Hematopoietic multipotent progenitor cell treated with erythropoietin and hydrocortisone succinate and interleukin-3 and kit ligand, for 17 days (in vitro differentiated cells): ENCODE measurements around the gene BHLHE40.
"Not testable (repeated sequence)": the region's sequence is repeated elsewhere in the genome, so short reads cannot be mapped to it uniquely, and the experiment has no call there.

Experiments
- DNase-seq: peaks from one replicate; pipeline ENCODE4 v3.0.0-alpha.2; 2015; ENCODE audit warnings: low spot score

The BHLHE40 gene

GRCh38 chr3:4961865-4962264 lies 17.4 kb upstream of the BHLHE40 start:
- not testable (repeated sequence) for DNase-seq

- no peak for DNase-seq
These were observed 15.3 kb upstream of the BHLHE40 start for GRCh38 chr3:4963669-4964570.

- DNase-seq, result not testable (repeated sequence)
These were observed 13.2 kb upstream of the BHLHE40 start for GRCh38 chr3:4966006-4966405.

- DNase-seq, result not testable (repeated sequence)
These were observed 11.6 kb upstream of the BHLHE40 start for GRCh38 chr3:4967683-4968082.

DNA sequence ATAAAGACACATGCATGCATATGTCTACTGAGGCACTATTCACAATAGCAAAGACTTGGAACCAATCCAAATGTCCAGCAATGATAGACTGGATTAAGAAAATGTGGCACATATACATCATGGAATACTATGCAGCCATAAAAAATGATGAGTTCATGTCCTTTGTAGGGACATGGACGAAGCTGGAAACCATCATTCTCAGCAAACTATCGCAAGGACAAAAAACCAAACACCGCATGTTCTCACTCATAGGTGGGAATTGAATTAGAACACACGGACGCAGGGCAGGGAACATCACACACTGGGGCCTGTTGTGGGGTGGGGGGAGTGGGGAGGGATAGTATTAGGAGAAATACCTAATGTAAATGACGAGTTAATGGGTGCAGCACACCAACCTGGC lies 7.8 kb upstream of the BHLHE40 start:
- not testable (repeated sequence) for DNase-seq

DNA sequence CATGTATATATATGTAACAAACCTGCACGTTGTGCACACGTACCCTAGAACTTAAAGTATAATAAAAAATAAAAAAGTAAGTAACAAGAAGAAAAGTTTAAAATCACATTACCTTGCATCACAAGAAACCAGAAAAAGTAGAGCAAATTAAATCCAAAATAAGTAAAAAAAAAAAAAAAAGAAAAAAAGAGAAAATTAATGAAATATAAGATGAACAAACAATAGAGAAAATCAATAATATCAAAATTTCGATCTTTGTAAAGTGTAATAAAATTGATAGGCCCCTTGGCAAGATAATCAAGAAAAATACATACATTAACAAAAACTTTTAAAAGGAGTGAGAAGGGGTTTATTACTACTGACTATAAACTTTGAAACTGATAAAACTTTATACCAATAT lies 7.4 kb upstream of the BHLHE40 start:
- DNase-seq, result no peak

GRCh38 chr3:4972652-4973643 lies 6.3 kb upstream of the BHLHE40 start:
- no peak for DNase-seq

DNA sequence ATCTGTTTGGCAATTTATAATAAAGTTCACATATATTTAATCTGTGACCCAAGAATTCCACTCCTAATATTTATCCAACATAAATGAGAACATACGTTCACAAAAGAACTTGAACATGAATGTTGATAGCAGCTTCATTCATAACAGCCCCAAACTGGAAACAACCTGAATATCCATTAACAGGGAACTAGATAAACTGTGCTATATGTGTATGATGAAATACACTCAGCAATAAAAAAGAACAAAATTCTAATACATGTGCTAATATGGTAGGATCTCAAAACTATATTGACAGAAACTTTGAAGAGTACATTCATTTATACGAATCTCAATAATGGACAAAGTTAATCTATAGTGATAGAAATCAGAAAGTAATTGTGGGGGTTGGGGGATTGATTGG lies 5.1 kb upstream of the BHLHE40 start:
- DNase-seq, result no peak

DNA sequence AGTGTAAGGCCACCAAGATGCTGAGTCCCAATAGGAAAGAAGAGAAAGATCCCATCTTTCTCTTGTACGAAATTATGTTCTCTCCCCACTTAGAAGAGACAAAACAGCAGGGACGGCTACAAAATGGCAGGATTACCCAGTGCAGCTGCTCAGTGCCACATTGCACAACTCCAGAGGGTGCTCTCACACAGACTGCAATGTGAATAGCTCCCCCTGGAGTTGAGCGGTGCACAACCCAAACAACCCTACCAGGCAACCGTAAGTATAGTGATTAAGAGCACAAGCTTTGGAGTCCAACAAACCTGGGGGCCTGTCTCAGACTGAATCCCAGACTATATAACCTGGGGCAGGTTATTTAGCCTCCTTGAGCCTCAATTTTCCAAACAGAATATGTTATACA lies 3.1 kb upstream of the BHLHE40 start:
- DNase-seq, result no peak

GRCh38 chr3:4977001-4977852 lies 2.0 kb upstream of the BHLHE40 start:
- peak; percentile 9 for DNase-seq

DNA sequence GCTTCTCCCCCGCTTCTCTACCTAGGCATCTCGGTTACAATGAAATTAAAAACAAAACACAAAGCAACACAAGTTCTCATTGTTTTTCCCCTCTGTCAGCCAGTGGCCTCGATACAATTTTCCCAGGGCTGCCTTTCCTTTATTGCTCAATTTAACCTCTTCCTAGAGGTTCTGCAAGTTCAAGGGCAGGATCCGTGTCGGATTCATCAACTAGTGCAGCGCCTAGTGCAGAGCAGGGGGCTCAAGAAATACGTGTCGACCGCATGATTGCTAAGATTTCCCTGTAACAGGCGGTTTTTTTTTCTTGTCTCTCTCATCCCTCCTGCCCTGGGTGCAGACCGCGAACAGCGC lies 1.4 kb upstream of the BHLHE40 start:
- DNase-seq, result no peak

DNA sequence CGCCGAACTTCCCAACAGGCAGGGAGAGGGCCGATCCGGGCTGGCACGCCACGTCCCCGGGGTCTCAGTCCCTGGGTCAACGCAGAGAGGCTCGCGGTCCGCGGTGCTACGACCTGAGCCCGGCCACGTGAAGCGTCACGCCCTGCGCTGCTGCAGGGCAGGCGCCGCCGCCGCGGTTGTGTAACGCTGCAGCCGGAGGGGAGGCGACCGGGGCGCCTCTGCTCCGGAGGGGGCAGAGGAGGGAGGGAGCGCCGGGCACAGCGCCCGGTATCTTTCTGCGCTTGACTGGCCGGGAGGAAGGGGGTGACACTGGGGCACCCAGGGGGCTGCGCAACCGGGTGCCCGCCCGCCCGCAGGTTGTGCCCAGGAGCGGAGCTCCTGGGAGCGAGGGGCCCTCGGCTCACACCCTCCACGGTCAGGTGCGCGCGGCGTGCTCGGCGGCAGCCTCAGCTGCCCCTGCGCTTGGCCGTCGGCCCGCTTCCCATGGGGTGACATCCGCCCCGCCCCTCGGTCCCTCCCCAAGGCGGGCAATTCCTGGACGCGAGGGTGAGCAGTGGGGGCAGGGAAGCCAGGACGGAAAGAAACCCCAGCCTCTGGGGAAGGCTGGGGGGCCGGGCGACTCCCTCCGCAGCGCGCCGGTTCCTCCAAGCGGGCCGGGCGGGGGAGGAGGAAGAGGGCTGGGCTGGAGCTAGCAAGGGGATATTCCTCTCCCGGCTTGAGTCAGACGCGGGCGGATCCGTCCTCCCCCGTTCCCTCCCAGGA lies 852 bp upstream of the BHLHE40 start:
- DNase-seq, result no peak

- no peak for DNase-seq
These were observed 240 bp upstream of the BHLHE40 start for GRCh38 chr3:4978966-4979427.

DNA sequence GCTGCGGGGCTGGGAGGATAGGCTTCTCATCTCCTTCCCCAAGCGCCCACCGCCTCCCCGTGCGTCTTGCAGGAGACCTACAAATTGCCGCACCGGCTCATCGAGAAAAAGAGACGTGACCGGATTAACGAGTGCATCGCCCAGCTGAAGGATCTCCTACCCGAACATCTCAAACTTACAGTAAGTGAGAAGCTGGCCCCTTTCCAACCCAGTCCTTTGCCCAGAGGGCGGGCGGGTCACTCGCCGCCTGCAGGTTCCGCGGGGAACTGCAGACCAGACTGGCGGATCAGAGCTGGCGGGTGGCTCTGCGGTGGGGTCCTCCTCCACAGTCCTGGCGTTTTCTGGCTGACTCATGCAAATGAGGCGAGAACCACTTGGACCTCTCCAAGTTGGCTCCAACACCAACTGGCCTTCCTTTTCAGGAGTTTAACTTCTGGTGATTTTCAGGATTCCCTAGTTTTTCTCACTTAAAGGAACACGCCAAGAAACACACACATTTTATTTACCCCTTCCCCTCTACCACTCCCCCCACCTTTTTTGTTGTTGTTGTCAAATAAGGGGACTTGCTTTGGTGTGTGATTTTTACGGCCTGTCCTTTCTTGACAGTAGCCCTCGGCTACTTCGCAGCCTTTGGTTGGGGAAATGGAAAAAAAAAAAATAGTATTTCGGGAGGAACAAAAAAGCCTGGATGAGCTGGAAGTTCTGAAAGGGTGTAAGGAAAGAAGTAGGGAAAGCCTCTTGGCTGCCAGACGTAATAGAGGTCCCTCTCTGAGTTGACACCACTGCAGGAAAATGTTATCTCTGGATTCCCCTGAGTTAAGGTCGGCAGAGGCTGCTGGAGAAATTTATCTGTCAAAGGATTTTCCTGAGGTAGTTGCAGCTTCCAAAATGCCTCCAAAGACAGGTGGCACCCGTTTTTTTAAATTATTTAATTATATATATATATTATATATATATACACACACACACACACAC lies 1.3 kb downstream of the BHLHE40 start:
- DNase-seq, result peak; percentile 85

DNA sequence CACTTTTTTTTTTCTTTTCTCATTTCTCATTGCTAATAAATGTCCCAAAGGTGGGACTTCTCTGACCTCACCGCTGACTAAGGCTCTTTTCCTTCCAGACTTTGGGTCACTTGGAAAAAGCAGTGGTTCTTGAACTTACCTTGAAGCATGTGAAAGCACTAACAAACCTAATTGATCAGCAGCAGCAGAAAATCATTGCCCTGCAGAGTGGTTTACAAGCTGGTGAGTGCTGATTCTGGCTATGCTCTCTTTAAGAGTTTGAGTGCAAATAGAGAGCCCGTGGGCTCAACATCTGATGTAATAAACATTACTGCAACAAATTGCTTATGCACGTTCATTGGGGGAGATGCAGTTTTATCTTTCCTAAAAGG lies 2.0 kb downstream of the BHLHE40 start:
- peak; percentile 8 for DNase-seq

DNA sequence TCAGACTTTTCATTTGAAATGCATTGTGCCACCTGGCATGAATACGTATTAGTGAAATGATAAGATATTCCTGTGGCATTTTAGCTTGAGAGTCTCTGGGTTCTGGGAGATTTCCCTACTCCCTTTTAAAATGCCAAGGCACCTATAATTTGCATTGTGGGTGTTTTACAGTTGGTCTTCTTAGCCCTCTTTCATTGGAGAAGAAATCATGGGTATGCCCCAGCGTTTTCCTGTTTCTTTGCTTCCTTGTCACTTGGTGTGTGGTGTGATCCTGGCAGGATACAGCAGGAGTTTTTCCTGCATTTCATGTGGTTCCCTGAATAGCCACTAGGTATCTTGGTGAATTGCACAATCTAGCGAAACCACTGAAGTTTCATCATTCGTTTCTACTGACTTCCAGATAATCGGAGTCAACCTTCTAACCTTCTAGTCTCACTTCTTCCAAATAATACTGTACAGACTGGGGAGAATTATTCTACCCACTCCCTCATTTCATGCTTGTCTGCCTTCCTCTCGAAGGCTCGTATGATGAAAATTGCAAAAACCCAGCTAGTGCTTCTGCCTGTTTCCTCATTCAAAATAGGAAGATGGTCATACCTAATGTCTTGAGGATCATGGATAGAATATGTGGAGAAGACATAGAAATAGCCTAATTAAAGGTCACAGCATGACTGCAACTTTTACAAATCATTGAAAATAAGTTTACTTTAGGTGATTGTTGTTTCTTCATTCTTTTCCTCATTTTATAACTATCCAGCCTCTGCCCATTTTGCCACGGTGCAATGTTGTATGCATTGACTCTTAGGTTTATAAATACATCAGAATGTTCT lies 2.6 kb downstream of the BHLHE40 start:
- no peak for DNase-seq

DNA sequence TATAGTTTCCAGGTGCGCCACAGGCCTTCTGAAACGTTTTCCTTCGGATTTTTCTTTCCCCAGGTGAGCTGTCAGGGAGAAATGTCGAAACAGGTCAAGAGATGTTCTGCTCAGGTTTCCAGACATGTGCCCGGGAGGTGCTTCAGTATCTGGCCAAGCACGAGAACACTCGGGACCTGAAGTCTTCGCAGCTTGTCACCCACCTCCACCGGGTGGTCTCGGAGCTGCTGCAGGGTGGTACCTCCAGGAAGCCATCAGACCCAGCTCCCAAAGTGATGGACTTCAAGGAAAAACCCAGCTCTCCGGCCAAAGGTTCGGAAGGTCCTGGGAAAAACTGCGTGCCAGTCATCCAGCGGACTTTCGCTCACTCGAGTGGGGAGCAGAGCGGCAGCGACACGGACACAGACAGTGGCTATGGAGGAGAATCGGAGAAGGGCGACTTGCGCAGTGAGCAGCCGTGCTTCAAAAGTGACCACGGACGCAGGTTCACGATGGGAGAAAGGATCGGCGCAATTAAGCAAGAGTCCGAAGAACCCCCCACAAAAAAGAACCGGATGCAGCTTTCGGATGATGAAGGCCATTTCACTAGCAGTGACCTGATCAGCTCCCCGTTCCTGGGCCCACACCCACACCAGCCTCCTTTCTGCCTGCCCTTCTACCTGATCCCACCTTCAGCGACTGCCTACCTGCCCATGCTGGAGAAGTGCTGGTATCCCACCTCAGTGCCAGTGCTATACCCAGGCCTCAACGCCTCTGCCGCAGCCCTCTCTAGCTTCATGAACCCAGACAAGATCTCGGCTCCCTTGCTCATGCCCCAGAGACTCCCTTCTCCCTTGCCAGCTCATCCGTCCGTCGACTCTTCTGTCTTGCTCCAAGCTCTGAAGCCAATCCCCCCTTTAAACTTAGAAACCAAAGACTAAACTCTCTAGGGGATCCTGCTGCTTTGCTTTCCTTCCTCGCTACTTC lies 3.8 kb downstream of the BHLHE40 start:
- DNase-seq, result no peak
